SK-N-SH (cell line): ENCODE measurements around the gene CERCAM. TPM values are rescaled to one million over a fixed set of nuclear protein-coding genes. Genes with fewer than 3 reads are reported as not detected.
"Not testable (repeated sequence)": the region's sequence is repeated elsewhere in the genome, so short reads cannot be mapped to it uniquely, and the experiment has no call there.

Source experiments
- CTCF ChIA-PET: fragments of 300-600, 350-600 bp; formaldehyde crosslinking; extraction: SDS; loops from one replicate; lab custom pipeline; 2021; lab: Yijun Ruan, JAX
- POLR2A ChIA-PET: fragments of 350-600 bp; sonication (Branson Sonifier 250); formaldehyde crosslinking; extraction: SDS; loops from one replicate; lab custom pipeline; 2020; ENCODE audit warnings: antibody characterized with exemption, inconsistent platforms; lab: Yijun Ruan, JAX
- DNase-seq: peaks from one replicate; pipeline ENCODE4 v3.0.0; 2012
- H2AFZ ChIP-seq: fragments of 200-600 bp; sonication (generic); 2 replicates; pipeline ENCODE4 v1.8.1; 2016; ENCODE audit warnings: antibody characterized with exemption, mild to moderate bottlenecking, low read depth
- H3F3A ChIP-seq: fragments of 200-600 bp; sonication (generic); replicated peaks from 2 replicates; pipeline ENCODE3; 2016; ENCODE audit warnings: antibody characterized with exemption, mild to moderate bottlenecking; ENCODE audit not compliant: insufficient read depth
- H3K27ac ChIP-seq, 2 experiments: fragments of 200-500 bp in 1 of 2; fragments of 200-600 bp in 1 of 2; sonication (Bioruptor generic) in 1 of 2; sonication (generic), shearing (Covaris generic) in 1 of 2; 2 replicates each; pipeline versions ENCODE4 v1.5.1 to v1.6.1; 2014 to 2016; ENCODE audit warnings: low read depth in 2 of 2, inconsistent platforms in 1 of 2, low read length in 1 of 2, mild to moderate bottlenecking in 1 of 2, mixed read lengths in 1 of 2
- H3K27me3 ChIP-seq: fragments of 200-600 bp; sonication (generic), shearing (Covaris generic); 2 replicates; pipeline ENCODE4 v1.6.1; 2016; ENCODE audit warnings: mixed run types; ENCODE audit not compliant: insufficient read depth
- H3K36me3 ChIP-seq, 2 experiments: fragments of 200-500 bp in 1 of 2; fragments of 200-600 bp in 1 of 2; sonication (Bioruptor generic) in 1 of 2; sonication (generic) in 1 of 2; replicated peaks in 1 of 2; 2 replicates each; pipeline versions ENCODE3 to v1.5.1; 2014 to 2016; ENCODE audit warnings: low read length in 1 of 2, mild to moderate bottlenecking in 1 of 2; ENCODE audit not compliant: insufficient read depth in 2 of 2, control insufficient read depth in 1 of 2
- H3K4me1 ChIP-seq, 2 experiments: fragments of 200-500 bp in 1 of 2; fragments of 200-600 bp in 1 of 2; sonication (Bioruptor generic) in 1 of 2; sonication (generic), shearing (Covaris generic) in 1 of 2; 2 replicates each; pipeline versions ENCODE4 v1.5.1 to v1.6.1; 2014 to 2016; ENCODE audit warnings: low read depth in 1 of 2, low read length in 1 of 2, mixed run types in 1 of 2; ENCODE audit not compliant: insufficient read depth in 2 of 2, control insufficient read depth in 1 of 2
- H3K4me2 ChIP-seq: fragments of 200-600 bp; sonication (generic), shearing (Covaris generic); 2 replicates; pipeline ENCODE4 v1.6.1; 2017; ENCODE audit warnings: mixed run types
- H3K4me3 ChIP-seq, 2 experiments: fragments of 200-500 bp in 1 of 2; fragments of 200-600 bp in 1 of 2; sonication (Bioruptor generic) in 1 of 2; sonication (generic), shearing (Covaris generic) in 1 of 2; 2 replicates each; pipeline versions ENCODE4 v1.5.1 to v1.8.1; 2014 to 2016; ENCODE audit warnings: low read depth in 2 of 2, inconsistent platforms in 1 of 2, low read length in 1 of 2, mild to moderate bottlenecking in 1 of 2, mixed read lengths in 1 of 2, moderate library complexity in 1 of 2
- H3K79me2 ChIP-seq: fragments of 200-600 bp; sonication (generic); 2 replicates; pipeline ENCODE4 v1.8.1; 2017; ENCODE audit warnings: mild to moderate bottlenecking; ENCODE audit not compliant: insufficient read depth
- H3K9ac ChIP-seq: fragments of 200-600 bp; sonication (generic); 2 replicates; pipeline ENCODE4 v1.6.1; 2017; ENCODE audit warnings: mixed run types
- H3K9me2 ChIP-seq: fragments of 200-600 bp; sonication (generic); 2 replicates; pipeline ENCODE4 v1.6.1; 2017; ENCODE audit warnings: mixed run types
- H3K9me3 ChIP-seq: fragments of 200-600 bp; sonication (generic); 2 replicates; pipeline ENCODE4 v1.6.1; 2017; ENCODE audit warnings: mixed run types, mild to moderate bottlenecking, moderate library complexity
- H4K20me1 ChIP-seq: fragments of 200-600 bp; sonication (generic); 2 replicates; pipeline ENCODE4 v1.6.1; 2017; ENCODE audit warnings: mild to moderate bottlenecking, mixed run types; ENCODE audit not compliant: insufficient read depth
- CHD2 ChIP-seq: fragments of 150-350 bp; IDR thresholded peaks from 2 replicates; pipeline ENCODE4 v1.6.1; 2018; ENCODE audit warnings: low read length; ENCODE audit not compliant: partially characterized antibody
- ELF1 ChIP-seq: IDR thresholded peaks from 2 replicates; pipeline ENCODE4 v1.4.0; 2012
- EP300 ChIP-seq, 2 experiments: IDR thresholded peaks; 2 replicates each; pipeline versions ENCODE4 v1.4.0 to v1.6.1; 2012; ENCODE audit warnings: borderline replicate concordance in 1 of 2, low read depth in 1 of 2, low read length in 1 of 2
- FOSL2 ChIP-seq: IDR thresholded peaks from 2 replicates; pipeline ENCODE4 v1.4.0; 2012; ENCODE audit warnings: low read depth, mild to moderate bottlenecking, moderate library complexity, borderline replicate concordance
- FOXJ3 ChIP-seq: sonication (generic); formaldehyde crosslinking; IDR thresholded peaks from 2 replicates; pipeline ENCODE4 v1.5.1; 2020; ENCODE audit warnings: mild to moderate bottlenecking, missing genetic modification reagents
- NFIC ChIP-seq: IDR thresholded peaks from 2 replicates; pipeline ENCODE4 v1.4.0; 2012; ENCODE audit warnings: borderline replicate concordance
- REST ChIP-seq: IDR thresholded peaks from 2 replicates; pipeline ENCODE4 v1.6.1; 2012; ENCODE audit warnings: mild to moderate bottlenecking, low read depth, low read length, moderate library complexity
- RFX5 ChIP-seq: IDR thresholded peaks from 2 replicates; pipeline ENCODE4 v1.6.1; 2012; ENCODE audit warnings: mild to moderate bottlenecking, improper control_type of control experiment, low read length
- SMC3 ChIP-seq: IDR thresholded peaks from 2 replicates; pipeline ENCODE4 v1.6.1; 2012; ENCODE audit warnings: low read depth, low read length, improper control_type of control experiment
- TAF1 ChIP-seq: IDR thresholded peaks from 2 replicates; pipeline ENCODE4 v1.6.1; 2012; ENCODE audit warnings: low read depth, mild to moderate bottlenecking, low read length, moderate library complexity, borderline replicate concordance
- TCF12 ChIP-seq: IDR thresholded peaks from 2 replicates; pipeline ENCODE4 v1.4.0; 2012
- USF2 ChIP-seq: fragments of 150-350 bp; IDR thresholded peaks from 2 replicates; pipeline ENCODE4 v1.6.1; 2017; ENCODE audit warnings: antibody characterized with exemption, low read length, low read depth, borderline replicate concordance
- WGBS: methylation state at CpG from one replicate; pipeline ENCODE4 v1.1.6; 2017; ENCODE audit warnings: low lambda C conversion rate; 5-methylcytosine and 5-hydroxymethylcytosine counted together
- polyA plus RNA-seq, 3 experiments: library from polyadenylated mRNA; depleted of rRNA; stranded (reverse); fragments of >200 nt; gene quantifications; 2 replicates each; pipeline ENCODE4 v1.2.3, GENCODE V29; 2012
- TF ChIP-seq, protein P1 (sequence below): fragments of 200-600 bp; sonication (generic); IDR thresholded peaks from 2 replicates; pipeline ENCODE4 v1.6.1; 2017; ENCODE audit warnings: antibody characterized with exemption, mild to moderate bottlenecking, moderate library complexity

Gene CERCAM
- polyA plus RNA-seq, 1 of the 3 experiments (the other 2 are of a cell fraction): 131 TPM

DNA sequence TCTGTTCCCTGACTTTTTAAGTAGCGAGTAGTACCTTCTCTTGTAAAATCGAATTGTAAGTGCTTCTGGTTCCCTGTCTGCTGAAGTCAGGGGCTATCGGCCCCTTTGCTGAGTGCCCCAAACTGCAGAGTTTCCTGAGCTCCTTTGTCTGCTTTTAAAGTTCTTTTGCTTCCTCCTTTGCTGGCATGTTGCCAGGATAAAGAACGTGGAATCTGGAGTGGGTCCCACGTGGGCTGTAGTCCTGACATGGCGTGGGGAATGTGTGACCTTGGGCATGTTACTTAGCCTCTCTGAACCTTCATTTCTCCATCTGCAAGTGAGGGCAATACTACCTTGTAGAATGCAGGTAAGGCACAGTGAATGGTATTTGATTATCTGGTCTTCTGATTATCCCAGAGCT is 21.5 kb downstream of the CERCAM start:
- Histone ChIP-seq H3K79me2 (no peaks in the 10 kb centered on the region), H3K4me3 (no peak overlapping the region), H3K9me3 (no peaks in the 10 kb centered on the region), H3F3A (no peaks in the 10 kb centered on the region), H3K4me2 (no peak overlapping the region)
- CTCF ChIA-PET: interaction anchor here (0.8 to 6.0 kb wide), 4 partner anchors 14 to 101 kb away, joined by 3 to 93 read pairs (median 4); partner anchors contain the start of genes CERCAM and ODF2
- 46% methylated on average over 6 of the region's 6 CpGs for WGBS
- TF ChIP-seq TCF12 (no peak), SMC3 (no peak), ELF1 (no peak), TAF1 (no peak), EP300 (IDR thresholded peaks at IDR 0.05; ENCODE audit: borderline replicate concordance in 1 of 2, low read depth in 1 of 2, low read length in 1 of 2) (no peak), FOXJ3 (CRISPR knock-in tag) (no peak), RFX5 (no peak), FOSL2 (no peak), REST (no peak), CHD2 (no peak), NFIC (no peak), USF2 (no peak)
- TF ChIP-seq, protein P1, sequence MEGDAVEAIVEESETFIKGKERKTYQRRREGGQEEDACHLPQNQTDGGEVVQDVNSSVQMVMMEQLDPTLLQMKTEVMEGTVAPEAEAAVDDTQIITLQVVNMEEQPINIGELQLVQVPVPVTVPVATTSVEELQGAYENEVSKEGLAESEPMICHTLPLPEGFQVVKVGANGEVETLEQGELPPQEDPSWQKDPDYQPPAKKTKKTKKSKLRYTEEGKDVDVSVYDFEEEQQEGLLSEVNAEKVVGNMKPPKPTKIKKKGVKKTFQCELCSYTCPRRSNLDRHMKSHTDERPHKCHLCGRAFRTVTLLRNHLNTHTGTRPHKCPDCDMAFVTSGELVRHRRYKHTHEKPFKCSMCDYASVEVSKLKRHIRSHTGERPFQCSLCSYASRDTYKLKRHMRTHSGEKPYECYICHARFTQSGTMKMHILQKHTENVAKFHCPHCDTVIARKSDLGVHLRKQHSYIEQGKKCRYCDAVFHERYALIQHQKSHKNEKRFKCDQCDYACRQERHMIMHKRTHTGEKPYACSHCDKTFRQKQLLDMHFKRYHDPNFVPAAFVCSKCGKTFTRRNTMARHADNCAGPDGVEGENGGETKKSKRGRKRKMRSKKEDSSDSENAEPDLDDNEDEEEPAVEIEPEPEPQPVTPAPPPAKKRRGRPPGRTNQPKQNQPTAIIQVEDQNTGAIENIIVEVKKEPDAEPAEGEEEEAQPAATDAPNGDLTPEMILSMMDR: no peak
- TF ChIP-seq, all 33 proteins: peak for 0
- Histone ChIP-seq H4K20me1 (no peaks in the 10 kb centered on the region), H3K9ac (no peak overlapping the region), H3K27me3 (no peaks in the 10 kb centered on the region), H2AFZ (no peak overlapping the region), H3K27ac (no peak overlapping the region), H3K9me2 (no peaks in the 10 kb centered on the region), H3K4me1 (peaks cover 0 to 4% of the 10 kb centered on the region in 2 experiments; a peak in 1 of 4 replicates), H3K36me3 (no peaks in the 10 kb centered on the region)
- no peak for DNase-seq
- POLR2A ChIA-PET: no interaction called here

DNA sequence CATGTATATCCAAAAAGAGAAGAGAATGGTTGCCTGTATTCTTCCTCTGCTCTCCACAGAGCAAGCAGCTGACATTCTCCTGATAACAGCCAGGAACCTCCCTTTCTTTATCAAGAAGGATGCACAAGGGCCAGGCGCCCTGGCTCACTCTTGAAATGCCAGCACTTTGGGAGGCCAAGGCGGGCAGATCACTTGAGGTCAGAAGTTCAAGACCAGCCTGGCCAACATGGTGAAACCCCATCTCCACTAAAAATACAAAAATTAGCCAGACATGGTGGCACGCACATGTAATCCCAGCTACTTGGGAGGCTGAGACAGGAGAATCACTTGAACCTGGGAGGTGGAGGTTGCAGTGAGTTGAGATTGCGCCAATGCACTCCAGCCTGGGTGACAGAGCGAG is 25.8 kb downstream of the CERCAM start:
- H3K79me2 ChIP-seq, H3K9me3 ChIP-seq, H3K9me2 ChIP-seq, H3K27ac ChIP-seq, H3K4me3 ChIP-seq, H2AFZ ChIP-seq, H3F3A ChIP-seq, H3K27me3 ChIP-seq, DNase-seq, H3K4me1 ChIP-seq, H4K20me1 ChIP-seq, H3K9ac ChIP-seq, H3K36me3 ChIP-seq, H3K4me2 ChIP-seq, POLR2A ChIA-PET: not testable (repeated sequence)
- 88% methylated on average over 5 of the region's 5 CpGs for WGBS
- CTCF ChIA-PET: interaction anchor here (0.9 to 5.5 kb wide), 4 partner anchors 8 to 105 kb away, joined by 3 to 31 read pairs (median 5); partner anchors contain the start of gene CERCAM
